ENCODE data around the gene PHF12.

The PHF12 gene

GRCh38 chr17:28892024-28892423 is 59.3 kb downstream of the PHF12 start:
- no peak overlapping the region for H3K4me3 ChIP-seq (ENCODE audit: low read length)
- no peak for TF ChIP-seq ZNF274 (IDR thresholded peaks at IDR 0.05; ENCODE audit: low read depth, low read length)

DNA sequence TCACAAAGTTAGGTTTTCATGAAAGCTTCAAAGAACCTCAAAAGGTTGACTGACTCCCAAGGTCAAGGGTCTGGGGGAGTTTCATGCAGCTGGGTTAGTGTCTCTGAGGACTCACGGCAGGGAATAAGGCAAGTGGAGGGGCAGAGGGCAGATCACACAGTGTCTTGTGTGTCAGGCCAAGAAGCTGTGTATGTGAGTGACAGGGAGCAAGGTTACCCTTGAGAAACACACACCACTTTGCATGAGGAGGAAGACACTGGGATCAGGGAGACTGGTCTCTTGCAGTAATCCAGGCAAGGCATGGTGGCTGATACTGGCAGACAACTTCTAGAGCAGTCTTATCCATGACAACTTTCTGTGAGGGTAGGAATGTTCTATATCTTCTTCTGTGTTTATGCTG is 60.1 kb downstream of the PHF12 start:
- H3K4me3 ChIP-seq (ENCODE audit: low read length), result no peak overlapping the region
- TF ChIP-seq ZNF274 (IDR thresholded peaks at IDR 0.05; ENCODE audit: low read depth, low read length), result no peak

DNA sequence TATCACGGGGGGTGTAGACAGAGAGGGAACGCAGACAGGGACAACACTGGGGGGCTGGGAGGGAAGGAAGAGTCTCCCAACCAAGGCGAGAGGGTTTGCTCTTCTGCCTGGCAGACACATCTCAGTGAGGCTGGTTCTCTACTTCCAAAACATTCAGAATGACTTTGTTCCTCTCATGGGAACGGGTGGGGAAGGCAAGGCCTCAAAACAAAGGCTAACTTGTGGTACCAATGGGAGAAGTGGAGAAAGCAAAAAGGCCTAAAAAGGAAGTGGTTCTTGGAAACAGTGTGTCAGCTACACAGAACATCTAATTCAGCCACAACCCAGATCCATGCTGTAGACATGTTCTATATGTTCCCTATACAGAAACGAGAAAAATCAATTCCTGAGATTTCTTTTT is 61.3 kb downstream of the PHF12 start:
- no peak for TF ChIP-seq ZNF274 (IDR thresholded peaks at IDR 0.05; ENCODE audit: low read depth, low read length)
- H3K4me3 ChIP-seq (ENCODE audit: low read length), result no peak overlapping the region

DNA sequence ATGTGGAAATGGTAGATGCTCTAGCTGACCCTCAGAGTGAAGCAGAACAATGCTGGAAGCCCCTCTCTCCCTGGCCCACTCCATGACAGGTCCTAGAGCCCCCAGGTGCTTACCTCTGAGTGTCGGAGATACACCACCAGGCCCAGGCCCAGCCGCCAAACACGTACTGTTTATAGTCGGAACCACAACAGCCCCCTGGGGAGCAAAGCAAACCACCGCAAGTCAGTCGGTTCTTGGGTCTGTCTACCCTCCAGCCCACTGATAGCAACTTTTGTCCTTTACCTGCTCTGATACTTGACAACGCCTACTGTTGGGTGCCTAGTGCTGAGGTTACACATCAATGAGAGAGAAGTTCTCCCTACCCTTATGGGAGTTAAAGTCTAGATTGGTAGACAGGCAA is 62.5 kb downstream of the PHF12 start:
- no peak overlapping the region for H3K4me3 ChIP-seq (ENCODE audit: low read length)
- no peak for TF ChIP-seq ZNF274 (IDR thresholded peaks at IDR 0.05; ENCODE audit: low read depth, low read length)

DNA sequence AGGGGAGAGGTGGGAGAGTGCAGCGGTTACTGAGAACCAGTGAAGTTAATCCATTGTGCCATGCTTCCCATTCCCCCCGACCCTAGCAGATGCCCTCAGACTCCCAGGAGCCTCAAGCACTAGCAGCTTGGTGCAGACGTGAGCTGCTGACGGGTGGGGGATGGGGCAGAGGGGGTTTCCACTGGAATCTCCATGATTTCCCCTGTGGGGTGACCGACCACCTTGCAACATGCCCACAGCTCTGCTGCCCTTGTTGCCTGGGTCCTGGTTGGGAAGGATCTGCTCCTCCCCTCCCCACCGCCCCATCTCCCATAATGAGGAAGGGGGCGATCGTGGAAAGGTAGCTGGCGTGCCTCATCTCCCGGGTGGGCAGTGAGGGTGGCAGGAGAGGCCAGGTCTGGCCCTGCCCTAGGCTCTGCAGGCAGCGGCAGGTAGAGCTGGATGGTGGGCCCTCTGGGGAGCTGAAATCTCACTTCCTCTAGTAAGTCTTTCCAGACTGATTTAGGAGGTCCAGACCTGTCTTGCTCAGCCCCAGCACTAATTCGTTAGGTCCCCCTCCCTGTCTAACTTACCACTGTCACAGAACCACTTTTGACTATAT is 63.3 kb downstream of the PHF12 start:
- no peak for TF ChIP-seq ZNF274 (IDR thresholded peaks at IDR 0.05; ENCODE audit: low read depth, low read length)

GRCh38 chr17:28885951-28886350 is 65.4 kb downstream of the PHF12 start:
- H3K4me3 ChIP-seq (ENCODE audit: low read length), result no peak overlapping the region
- TF ChIP-seq ZNF274 (IDR thresholded peaks at IDR 0.05; ENCODE audit: low read depth, low read length), result no peak

More for the DNA sequence above, 63.3 kb downstream of the PHF12 start:
- no peak overlapping the region for H3K4me3 ChIP-seq (ENCODE audit: low read length)

GRCh38 chr17:28885363-28885762 is 66.0 kb downstream of the PHF12 start:
- TF ChIP-seq ZNF274 (IDR thresholded peaks at IDR 0.05; ENCODE audit: low read depth, low read length), result no peak
- H3K4me3 ChIP-seq (ENCODE audit: low read length), result no peak overlapping the region

DNA sequence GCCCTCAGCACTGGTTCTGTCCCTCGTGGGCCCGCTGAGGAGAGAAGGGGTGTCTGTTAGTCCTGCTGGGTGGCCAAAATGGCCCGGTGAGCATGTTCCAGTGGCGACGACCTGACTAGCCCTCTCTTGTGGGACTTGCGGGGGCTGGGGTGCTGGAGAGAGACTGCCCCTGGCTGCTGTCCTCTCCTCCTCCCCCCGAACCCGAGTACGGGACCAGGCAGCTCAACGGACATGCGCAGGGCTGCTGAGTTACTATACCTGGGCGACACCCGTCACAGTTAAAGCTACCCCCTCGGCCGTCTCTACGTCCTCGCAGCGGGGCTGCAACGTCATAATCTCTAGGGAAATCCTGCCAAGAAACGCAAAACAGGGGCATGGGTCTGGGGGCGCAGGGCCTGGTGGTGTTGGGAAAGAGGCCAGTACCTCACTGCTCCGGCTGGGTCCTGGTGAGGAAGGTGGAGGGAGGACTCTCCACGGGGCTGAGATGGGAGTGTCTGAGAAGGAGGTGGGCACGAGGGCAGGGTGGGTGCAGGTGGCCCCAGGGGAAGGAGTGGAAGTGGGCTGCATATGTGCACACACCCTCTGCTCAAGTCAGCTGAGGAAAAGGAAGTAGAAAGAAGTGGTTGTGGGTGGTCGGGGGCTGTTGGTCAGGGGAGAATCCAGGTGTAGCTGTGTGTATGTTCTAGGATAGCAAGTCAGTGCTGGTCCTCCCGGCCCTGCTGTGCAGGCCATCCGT is 67.2 kb downstream of the PHF12 start:
- no peak for TF ChIP-seq ZNF274 (IDR thresholded peaks at IDR 0.05; ENCODE audit: low read depth, low read length)
- no peak overlapping the region for H3K4me3 ChIP-seq (ENCODE audit: low read length)

GRCh38 chr17:28882154-28882895 is 69.0 kb downstream of the PHF12 start:
- no peak overlapping the region for H3K4me3 ChIP-seq (ENCODE audit: low read length)
- TF ChIP-seq ZNF274 (IDR thresholded peaks at IDR 0.05; ENCODE audit: low read depth, low read length), result no peak

GRCh38 chr17:28881533-28882056 is 69.7 kb downstream of the PHF12 start:
- no peak for TF ChIP-seq ZNF274 (IDR thresholded peaks at IDR 0.05; ENCODE audit: low read depth, low read length)

DNA sequence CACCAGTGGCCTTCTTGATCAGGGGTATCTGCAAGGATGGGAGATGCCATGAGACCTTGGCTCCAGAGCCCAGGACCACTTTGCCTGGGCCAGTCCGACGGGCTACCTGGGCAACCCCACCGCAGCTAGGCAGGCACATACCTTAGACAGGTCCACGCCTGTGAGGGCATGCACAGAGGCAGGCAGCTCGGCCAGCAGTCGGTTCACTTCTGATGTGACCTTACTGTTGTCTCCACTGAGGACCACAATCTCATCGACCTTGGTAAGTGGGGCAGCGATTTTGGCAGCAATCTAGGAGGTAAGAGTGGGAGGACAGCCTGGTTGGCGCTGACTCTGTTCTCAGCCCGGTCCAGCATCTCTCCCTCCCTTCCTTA is 70.8 kb downstream of the PHF12 start:
- no peak overlapping the region for H3K4me3 ChIP-seq (ENCODE audit: low read length)
- TF ChIP-seq ZNF274 (IDR thresholded peaks at IDR 0.05; ENCODE audit: low read depth, low read length), result no peak

More at GRCh38 chr17:28881533-28882056, 69.7 kb downstream of the PHF12 start:
- no peak overlapping the region for H3K4me3 ChIP-seq (ENCODE audit: low read length)

DNA sequence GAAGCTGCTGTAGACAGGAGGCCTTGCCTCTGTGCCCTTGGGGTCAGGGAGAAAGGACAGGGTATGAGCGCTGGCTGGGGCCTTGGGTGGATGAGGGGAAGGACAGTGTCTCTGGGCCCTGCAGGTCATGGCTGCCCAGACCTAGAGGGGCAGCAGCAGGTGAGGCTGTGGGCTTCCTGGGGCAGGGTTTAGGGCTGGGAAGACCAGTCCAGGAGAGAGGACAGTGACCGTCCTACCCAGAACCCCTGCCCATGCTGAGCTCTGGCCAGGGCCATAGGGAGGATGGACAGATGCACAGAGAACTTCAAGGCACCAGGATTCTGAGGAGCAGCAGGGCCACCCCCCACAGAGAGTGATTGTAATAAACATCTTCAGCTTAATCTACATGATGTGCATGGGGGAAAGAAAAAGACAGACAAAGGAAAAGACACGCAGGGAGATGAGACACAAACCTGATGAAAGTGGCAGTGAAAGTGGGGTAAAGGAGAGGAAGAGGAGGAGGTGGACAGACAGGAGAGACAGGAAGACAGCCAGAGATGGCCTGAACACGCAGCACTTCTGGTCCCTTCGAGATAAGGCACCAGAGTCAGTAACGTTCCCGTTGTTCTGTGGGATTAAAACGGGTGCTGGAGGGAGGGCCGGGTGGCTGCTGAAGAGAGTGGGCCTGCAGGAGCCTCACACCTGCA is 71.3 kb downstream of the PHF12 start:
- TF ChIP-seq ZNF274 (IDR thresholded peaks at IDR 0.05; ENCODE audit: low read depth, low read length), result no peak
- H3K4me3 ChIP-seq (ENCODE audit: low read length), result no peak overlapping the region

GRCh38 chr17:28878981-28879380 is 72.3 kb downstream of the PHF12 start:
- no peak overlapping the region for H3K4me3 ChIP-seq (ENCODE audit: low read length)
- no peak for TF ChIP-seq ZNF274 (IDR thresholded peaks at IDR 0.05; ENCODE audit: low read depth, low read length)

All from GM08714 (cell line).